Endothelial cell of umbilical vein (primary cell): ENCODE data around the gene ADAMTS17. TPM values are rescaled to one million over a fixed set of nuclear protein-coding genes. Genes with fewer than 3 reads are reported as not detected.

ENCODE experiments used
- BruUV-seq: library from RNA; stranded (reverse); fragments of 400-500 nt; replicated peaks from 2 replicates; lab custom pipeline; 2021; lab: Mats Ljungman, UMichigan
- CTCF ChIA-PET: fragments of 300-600, 350-600 bp; sonication (Branson Sonifier 250); formaldehyde crosslinking; loops from one replicate; lab custom pipeline; 2021; ENCODE audit warnings: antibody characterized with exemption, inconsistent platforms; lab: Charles Lee
- POLR2A ChIA-PET: fragments of 300-600, 350-600 bp; sonication (Branson Sonifier 250); formaldehyde crosslinking; loops from one replicate; lab custom pipeline; 2021; ENCODE audit warnings: antibody characterized with exemption, inconsistent platforms; lab: Charles Lee
- DNase-seq: peaks from one replicate; pipeline ENCODE4 v3.0.0-alpha.2; 2011; ENCODE audit warnings: low read depth, low spot score
- FAIRE-seq: peaks from 2 replicates; lab custom pipeline; 2011; peaks lifted over from hg19 to GRCh38; lab: Jason Lieb, UNC
- H2AFZ ChIP-seq: 2 replicates; pipeline ENCODE4 v1.6.0; 2012; ENCODE audit warnings: low read depth, low read length, control low read depth, inconsistent platforms
- H3K27ac ChIP-seq: 2 replicates; pipeline ENCODE4 v1.5.1; 2011; ENCODE audit warnings: low read depth, mild to moderate bottlenecking, control low read depth, low read length, moderate library complexity; ENCODE audit not compliant: insufficient read depth
- H3K27me3 ChIP-seq, 2 experiments: 2 replicates each; pipeline versions ENCODE4 v1.6.0 to v1.6.1; 2011; ENCODE audit warnings: low read length in 2 of 2, mixed read lengths in 1 of 2; ENCODE audit not compliant: control insufficient read depth in 2 of 2, insufficient read depth in 2 of 2
- H3K36me3 ChIP-seq, 2 experiments: 2 replicates in 1 of 2; 3 replicates in 1 of 2; pipeline ENCODE4 v1.5.1; 2011; ENCODE audit warnings: low read length in 2 of 2, mild to moderate bottlenecking in 1 of 2, moderate library complexity in 1 of 2; ENCODE audit not compliant: control insufficient read depth in 2 of 2, insufficient read depth in 2 of 2; ENCODE audit errors: extremely low read depth in 1 of 2
- H3K4me1 ChIP-seq: 3 replicates; pipeline ENCODE4 v1.5.1; 2011; ENCODE audit warnings: mild to moderate bottlenecking, low read length; ENCODE audit not compliant: control insufficient read depth, insufficient read depth; ENCODE audit errors: extremely low read depth
- H3K4me2 ChIP-seq: 2 replicates; pipeline ENCODE4 v1.6.1; 2011; ENCODE audit warnings: low read length, control low read depth, mixed read lengths; ENCODE audit not compliant: insufficient read depth
- H3K4me3 ChIP-seq, 3 experiments: fragments of 200-600 bp in 1 of 3; sonication (generic), shearing (Covaris generic) in 1 of 3; replicated peaks in 1 of 3; 2 replicates each; pipeline ENCODE4 v1.5.1; 2011 to 2016; ENCODE audit warnings: control low read depth in 3 of 3, low read length in 3 of 3, mild to moderate bottlenecking in 2 of 3, inconsistent platforms in 1 of 3, low read depth in 1 of 3, moderate library complexity in 1 of 3; ENCODE audit not compliant: insufficient read depth in 1 of 3
- H3K79me2 ChIP-seq: 2 replicates; pipeline ENCODE4 v1.6.0; 2012; ENCODE audit warnings: low read length, inconsistent platforms; ENCODE audit not compliant: control insufficient read depth, insufficient read depth
- H3K9ac ChIP-seq: replicated peaks from 2 replicates; pipeline ENCODE3; 2011; ENCODE audit warnings: low read length, control low read depth; ENCODE audit not compliant: insufficient read depth; ENCODE audit errors: extremely low read depth
- H3K9me1 ChIP-seq: replicated peaks from 3 replicates; pipeline ENCODE4 v1.6.0; 2011; ENCODE audit warnings: mild to moderate bottlenecking, low read length; ENCODE audit not compliant: control insufficient read depth, insufficient read depth; ENCODE audit errors: extremely low read depth
- H3K9me3 ChIP-seq: replicated peaks from 2 replicates; pipeline ENCODE4 v1.5.1; 2012; ENCODE audit warnings: low read length, inconsistent platforms; ENCODE audit not compliant: control insufficient read depth, insufficient read depth
- H4K20me1 ChIP-seq: replicated peaks from 2 replicates; pipeline ENCODE3; 2011; ENCODE audit warnings: mild to moderate bottlenecking, low read length; ENCODE audit not compliant: control insufficient read depth, insufficient read depth; ENCODE audit errors: extremely low read depth
- EZH2 ChIP-seq: IDR thresholded peaks from 2 replicates; pipeline ENCODE4 v1.6.1; 2012; ENCODE audit warnings: borderline replicate concordance, low read depth, mild to moderate bottlenecking, moderate library complexity, low read length, inconsistent platforms; ENCODE audit not compliant: severe bottlenecking
- FOS ChIP-seq: IDR thresholded peaks from 2 replicates; pipeline ENCODE4 v1.6.1; 2011; ENCODE audit warnings: mild to moderate bottlenecking, low read length, moderate library complexity, borderline replicate concordance; ENCODE audit not compliant: insufficient read depth
- GATA2 ChIP-seq: IDR thresholded peaks from 2 replicates; pipeline ENCODE4 v1.7.0; 2011; ENCODE audit warnings: low read depth, mild to moderate bottlenecking, moderate library complexity, mixed read lengths, low read length; ENCODE audit not compliant: insufficient read length, insufficient read depth
- JUN ChIP-seq: IDR thresholded peaks from 2 replicates; pipeline ENCODE4 v1.6.1; 2011; ENCODE audit warnings: borderline replicate concordance, low read depth; ENCODE audit not compliant: insufficient read length, insufficient read depth
- MYC ChIP-seq: IDR thresholded peaks from one replicate; pipeline ENCODE4 v1.6.1; 2011; ENCODE audit warnings: mild to moderate bottlenecking, low read depth, low read length
- POLR2A ChIP-seq: IDR thresholded peaks from 2 replicates; pipeline ENCODE4 v1.6.1; 2012; ENCODE audit warnings: low read depth, mild to moderate bottlenecking, control low read depth, low read length
- POLR2AphosphoS5 ChIP-seq: IDR thresholded peaks from 2 replicates; pipeline ENCODE4 v1.6.1; 2012; ENCODE audit warnings: low read depth, mild to moderate bottlenecking, control low read depth, low read length, moderate library complexity; ENCODE audit not compliant: insufficient read depth
- dilution Hi-C: fragments of 300-500 bp; cut with MboI; formaldehyde crosslinking; loops from one replicate; pipeline ENCODE4 v1.15.0; 2019; ENCODE audit warnings: low sequenced_read_pairs; ENCODE audit not compliant: extremely low pct_ligation_motif_present
- intact Hi-C: fragments of 100-400 bp; cut with micrococcal nuclease; formaldehyde crosslinking; loops from one replicate; pipeline ENCODE4 v1.10.0; 2022
- polyA plus RNA-seq, 4 experiments: library from polyadenylated mRNA; depleted of rRNA in 3 of 4; stranded (reverse) in 3 of 4; unstranded in 1 of 4; fragments of >200 nt; gene quantifications; 2 replicates each; pipeline versions ENCODE4 v1.2.1 to v1.2.3, GENCODE V29; 2011 to 2012; ENCODE audit warnings: missing spikeins in 1 of 4
- total RNA-seq: library from RNA; stranded (reverse); gene quantifications from 2 replicates; pipeline ENCODE4 v1.2.3, GENCODE V29; 2021
- TF ChIP-seq, protein P1 (sequence below): IDR thresholded peaks from 2 replicates; pipeline ENCODE4 v1.6.1; 2011; ENCODE audit not compliant: insufficient read depth, insufficient read length
- TF ChIP-seq, protein P2 (sequence below), 2 donors: IDR thresholded peaks; 1 replicate in 1 of 2; 2 replicates in 1 of 2; pipeline ENCODE4 v1.5.1; 2011; ENCODE audit warnings: low read length in 2 of 2, mild to moderate bottlenecking in 2 of 2, moderate library complexity in 2 of 2, control low read depth in 1 of 2, inconsistent platforms in 1 of 2, low read depth in 1 of 2; ENCODE audit not compliant: insufficient read depth in 1 of 2; ENCODE audit errors: extremely low read depth in 1 of 2

The ADAMTS17 gene
- total and polyA plus RNA-seq, 2 donors (not counting 3 experiments of a cell fraction or from before 2014, with no cell fraction given): 0.12 TPM; not detected in 1

GRCh38 chr15:100230784-100231183 lies 111.0 kb downstream of the ADAMTS17 start:
- FAIRE-seq: no peak
- no peak for DNase-seq
- no peaks in the 10 kb centered on the region for H3K79me2 ChIP-seq
- no peak overlapping the region for H3K27ac ChIP-seq
- POLR2A ChIA-PET: no interaction called here
- dilution Hi-C loops (no loop called here), intact Hi-C loops (no loop called here)
- H3K36me3 ChIP-seq: no peaks in the 10 kb centered on the region
- no peaks in the 10 kb centered on the region for H3K27me3 ChIP-seq
- CTCF ChIA-PET: no interaction called here
- TF ChIP-seq, protein P1, sequence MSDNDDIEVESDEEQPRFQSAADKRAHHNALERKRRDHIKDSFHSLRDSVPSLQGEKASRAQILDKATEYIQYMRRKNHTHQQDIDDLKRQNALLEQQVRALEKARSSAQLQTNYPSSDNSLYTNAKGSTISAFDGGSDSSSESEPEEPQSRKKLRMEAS: no peak
- TF ChIP-seq POLR2AphosphoS5: no peak
- no peak for TF ChIP-seq JUN
- TF ChIP-seq POLR2A: no peak
- no peak for TF ChIP-seq FOS
- no peak for TF ChIP-seq EZH2
- no peak for TF ChIP-seq MYC
- TF ChIP-seq, protein P2, sequence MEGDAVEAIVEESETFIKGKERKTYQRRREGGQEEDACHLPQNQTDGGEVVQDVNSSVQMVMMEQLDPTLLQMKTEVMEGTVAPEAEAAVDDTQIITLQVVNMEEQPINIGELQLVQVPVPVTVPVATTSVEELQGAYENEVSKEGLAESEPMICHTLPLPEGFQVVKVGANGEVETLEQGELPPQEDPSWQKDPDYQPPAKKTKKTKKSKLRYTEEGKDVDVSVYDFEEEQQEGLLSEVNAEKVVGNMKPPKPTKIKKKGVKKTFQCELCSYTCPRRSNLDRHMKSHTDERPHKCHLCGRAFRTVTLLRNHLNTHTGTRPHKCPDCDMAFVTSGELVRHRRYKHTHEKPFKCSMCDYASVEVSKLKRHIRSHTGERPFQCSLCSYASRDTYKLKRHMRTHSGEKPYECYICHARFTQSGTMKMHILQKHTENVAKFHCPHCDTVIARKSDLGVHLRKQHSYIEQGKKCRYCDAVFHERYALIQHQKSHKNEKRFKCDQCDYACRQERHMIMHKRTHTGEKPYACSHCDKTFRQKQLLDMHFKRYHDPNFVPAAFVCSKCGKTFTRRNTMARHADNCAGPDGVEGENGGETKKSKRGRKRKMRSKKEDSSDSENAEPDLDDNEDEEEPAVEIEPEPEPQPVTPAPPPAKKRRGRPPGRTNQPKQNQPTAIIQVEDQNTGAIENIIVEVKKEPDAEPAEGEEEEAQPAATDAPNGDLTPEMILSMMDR (IDR thresholded peaks at IDR 0.05; ENCODE audit: extremely low read depth in 1 of 2, insufficient read depth in 1 of 2, low read depth in 1 of 2, low read length in 2 of 2): no peak
- TF ChIP-seq GATA2: no peak
- no peaks in the 10 kb centered on the region for H3K9me3 ChIP-seq
- no peak overlapping the region for H3K4me3 ChIP-seq
- BruUV-seq: no TSS peak
- no peak overlapping the region for H3K4me2 ChIP-seq
- no peaks in the 10 kb centered on the region for H3K9me1 ChIP-seq
- H3K4me1 ChIP-seq: no peaks in the 10 kb centered on the region
- no peak overlapping the region for H2AFZ ChIP-seq
- H3K9ac ChIP-seq: no peak overlapping the region
- H4K20me1 ChIP-seq: no peaks in the 10 kb centered on the region
